Measurements from ENCODE around the gene PSMA7.
"Not testable (repeated sequence)": the region's sequence is repeated elsewhere in the genome, so short reads cannot be mapped to it uniquely, and the experiment has no call there.

PSMA7 gene

GRCh38 chr20:62155428-62156253 is 12.4 kb upstream of the PSMA7 start:
- DNase-seq (ENCODE audit: low read depth), result no peak
- TF ChIP-seq CTCF (IDR thresholded peaks at IDR 0.05; ENCODE audit: low read depth, low read length, missing control alignments), result no peak
- no peak overlapping the region for H3K4me3 ChIP-seq (ENCODE audit: low read depth, low read length)

GRCh38 chr20:62151835-62152364 is 8.7 kb upstream of the PSMA7 start:
- H3K4me3 ChIP-seq (ENCODE audit: low read depth, low read length), result no peak overlapping the region
- no peak for DNase-seq (ENCODE audit: low read depth)
- no peak for TF ChIP-seq CTCF (IDR thresholded peaks at IDR 0.05; ENCODE audit: low read depth, low read length, missing control alignments)

- TF ChIP-seq CTCF (IDR thresholded peaks at IDR 0.05; ENCODE audit: low read depth, low read length, missing control alignments), result no peak
- no peak overlapping the region for H3K4me3 ChIP-seq (ENCODE audit: low read depth, low read length)
- no peak for DNase-seq (ENCODE audit: low read depth)
Measured at GRCh38 chr20:62151225-62151624, 8.0 kb upstream of the PSMA7 start.

GRCh38 chr20:62150310-62150575 is 7.0 kb upstream of the PSMA7 start:
- DNase-seq (ENCODE audit: low read depth), result no peak
- no peak for TF ChIP-seq CTCF (IDR thresholded peaks at IDR 0.05; ENCODE audit: low read depth, low read length, missing control alignments)
- no peak overlapping the region for H3K4me3 ChIP-seq (ENCODE audit: low read depth, low read length)

- H3K4me3 ChIP-seq (ENCODE audit: low read depth, low read length), result no peak overlapping the region
- TF ChIP-seq CTCF (IDR thresholded peaks at IDR 0.05; ENCODE audit: low read depth, low read length, missing control alignments), result no peak
- no peak for DNase-seq (ENCODE audit: low read depth)
Measured at GRCh38 chr20:62149532-62150309, 6.5 kb upstream of the PSMA7 start.

- DNase-seq (ENCODE audit: low read depth), result no peak
- no peak overlapping the region for H3K4me3 ChIP-seq (ENCODE audit: low read depth, low read length)
- no peak for TF ChIP-seq CTCF (IDR thresholded peaks at IDR 0.05; ENCODE audit: low read depth, low read length, missing control alignments)
Measured at GRCh38 chr20:62148908-62149314, 5.7 kb upstream of the PSMA7 start.

GRCh38 chr20:62148383-62148782 is 5.2 kb upstream of the PSMA7 start:
- not testable (repeated sequence) for H3K4me3 ChIP-seq (ENCODE audit: low read depth, low read length); DNase-seq (ENCODE audit: low read depth)
